ENCODE data around the gene RTN4RL2.

GRCh38 chr11:57463671-57464538 is 3.6 kb downstream of the RTN4RL2 start:
- no peak for TF ChIP-seq POLR2A (IDR thresholded peaks at IDR 0.05; ENCODE audit: low read length)
- no peak for TF ChIP-seq GATA1 (IDR thresholded peaks at IDR 0.05; ENCODE audit: low read depth, low read length)
